D721Med (cell line): ENCODE data around the gene C17orf113.

Experiments
- DNase-seq: peaks from one replicate; pipeline ENCODE4 v3.0.0; 2011; ENCODE audit warnings: low spot score; ENCODE audit not compliant: insufficient read length
- FAIRE-seq: peaks from 2 replicates; lab custom pipeline; 2011; peaks lifted over from hg19 to GRCh38; lab: Jason Lieb, UNC
- TF ChIP-seq, protein P1 (sequence below): IDR thresholded peaks from 2 replicates; pipeline ENCODE4 v1.5.1; 2012; ENCODE audit warnings: mild to moderate bottlenecking, control low read depth; ENCODE audit not compliant: insufficient read depth; ENCODE audit errors: missing control alignments

The C17orf113 gene

DNA sequence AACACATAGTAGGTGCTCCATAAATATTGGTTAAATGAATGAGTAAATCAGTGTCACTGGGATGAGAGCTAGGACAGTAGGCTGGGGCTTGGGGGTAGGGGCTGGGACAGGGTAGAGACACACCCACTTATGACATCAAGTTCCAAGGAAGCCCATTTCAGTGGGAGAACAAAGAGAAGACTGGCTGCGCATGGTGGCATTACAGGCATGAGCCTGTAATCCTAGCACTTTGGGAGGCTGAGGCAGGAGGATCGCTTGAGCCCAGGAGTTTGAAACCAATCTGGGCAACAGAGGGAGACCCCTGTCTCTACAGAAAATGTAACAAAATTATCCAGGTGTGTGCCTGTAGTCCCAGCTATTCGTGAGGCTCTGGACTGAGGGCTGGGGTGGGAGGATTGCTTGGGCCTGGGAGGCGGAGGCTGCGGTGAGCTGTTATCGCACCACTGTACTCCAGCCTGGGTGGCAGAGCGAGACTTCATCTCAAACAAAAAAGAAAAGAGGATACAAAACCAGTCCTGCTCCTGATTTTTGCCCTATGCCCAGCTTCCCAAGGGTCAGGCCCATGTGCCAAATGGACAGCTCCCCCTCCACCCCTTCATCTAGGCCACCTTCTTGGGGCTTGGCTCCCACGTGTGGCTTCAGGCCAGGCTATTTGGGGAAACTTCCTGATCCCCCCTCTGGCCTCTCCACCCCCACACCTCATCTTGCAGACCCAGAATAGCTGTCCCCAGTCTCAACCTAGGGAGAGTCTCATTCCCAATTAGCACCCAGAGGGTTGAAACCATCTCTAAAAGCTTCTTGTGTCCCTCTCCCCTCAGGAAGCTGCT lies 40.8 kb upstream of the C17orf113 start:
- TF ChIP-seq, protein P1, sequence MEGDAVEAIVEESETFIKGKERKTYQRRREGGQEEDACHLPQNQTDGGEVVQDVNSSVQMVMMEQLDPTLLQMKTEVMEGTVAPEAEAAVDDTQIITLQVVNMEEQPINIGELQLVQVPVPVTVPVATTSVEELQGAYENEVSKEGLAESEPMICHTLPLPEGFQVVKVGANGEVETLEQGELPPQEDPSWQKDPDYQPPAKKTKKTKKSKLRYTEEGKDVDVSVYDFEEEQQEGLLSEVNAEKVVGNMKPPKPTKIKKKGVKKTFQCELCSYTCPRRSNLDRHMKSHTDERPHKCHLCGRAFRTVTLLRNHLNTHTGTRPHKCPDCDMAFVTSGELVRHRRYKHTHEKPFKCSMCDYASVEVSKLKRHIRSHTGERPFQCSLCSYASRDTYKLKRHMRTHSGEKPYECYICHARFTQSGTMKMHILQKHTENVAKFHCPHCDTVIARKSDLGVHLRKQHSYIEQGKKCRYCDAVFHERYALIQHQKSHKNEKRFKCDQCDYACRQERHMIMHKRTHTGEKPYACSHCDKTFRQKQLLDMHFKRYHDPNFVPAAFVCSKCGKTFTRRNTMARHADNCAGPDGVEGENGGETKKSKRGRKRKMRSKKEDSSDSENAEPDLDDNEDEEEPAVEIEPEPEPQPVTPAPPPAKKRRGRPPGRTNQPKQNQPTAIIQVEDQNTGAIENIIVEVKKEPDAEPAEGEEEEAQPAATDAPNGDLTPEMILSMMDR: no peak
- FAIRE-seq: no peak
- no peak for DNase-seq

DNA sequence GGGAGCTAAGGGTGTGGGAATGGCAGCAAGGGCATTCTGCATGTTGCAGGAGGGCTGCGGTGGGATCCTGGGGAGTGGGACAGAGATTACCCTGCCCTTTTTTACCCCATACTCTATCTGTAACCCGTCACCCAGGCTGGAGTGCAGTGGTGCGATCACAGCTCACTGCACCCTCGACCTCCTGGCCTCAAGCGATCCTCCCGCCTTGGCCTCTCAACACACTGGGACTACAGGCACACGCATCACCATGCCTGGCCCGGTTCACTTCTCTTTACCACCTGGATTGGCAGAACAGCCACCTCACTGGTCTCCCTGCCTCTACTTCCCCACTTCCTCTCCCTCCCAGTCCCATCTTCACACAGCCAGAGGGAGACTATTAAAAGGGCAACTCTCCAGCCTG lies 38.3 kb upstream of the C17orf113 start:
- DNase-seq (no peak), FAIRE-seq (no peak)
- TF ChIP-seq, protein P1: no peak

DNA sequence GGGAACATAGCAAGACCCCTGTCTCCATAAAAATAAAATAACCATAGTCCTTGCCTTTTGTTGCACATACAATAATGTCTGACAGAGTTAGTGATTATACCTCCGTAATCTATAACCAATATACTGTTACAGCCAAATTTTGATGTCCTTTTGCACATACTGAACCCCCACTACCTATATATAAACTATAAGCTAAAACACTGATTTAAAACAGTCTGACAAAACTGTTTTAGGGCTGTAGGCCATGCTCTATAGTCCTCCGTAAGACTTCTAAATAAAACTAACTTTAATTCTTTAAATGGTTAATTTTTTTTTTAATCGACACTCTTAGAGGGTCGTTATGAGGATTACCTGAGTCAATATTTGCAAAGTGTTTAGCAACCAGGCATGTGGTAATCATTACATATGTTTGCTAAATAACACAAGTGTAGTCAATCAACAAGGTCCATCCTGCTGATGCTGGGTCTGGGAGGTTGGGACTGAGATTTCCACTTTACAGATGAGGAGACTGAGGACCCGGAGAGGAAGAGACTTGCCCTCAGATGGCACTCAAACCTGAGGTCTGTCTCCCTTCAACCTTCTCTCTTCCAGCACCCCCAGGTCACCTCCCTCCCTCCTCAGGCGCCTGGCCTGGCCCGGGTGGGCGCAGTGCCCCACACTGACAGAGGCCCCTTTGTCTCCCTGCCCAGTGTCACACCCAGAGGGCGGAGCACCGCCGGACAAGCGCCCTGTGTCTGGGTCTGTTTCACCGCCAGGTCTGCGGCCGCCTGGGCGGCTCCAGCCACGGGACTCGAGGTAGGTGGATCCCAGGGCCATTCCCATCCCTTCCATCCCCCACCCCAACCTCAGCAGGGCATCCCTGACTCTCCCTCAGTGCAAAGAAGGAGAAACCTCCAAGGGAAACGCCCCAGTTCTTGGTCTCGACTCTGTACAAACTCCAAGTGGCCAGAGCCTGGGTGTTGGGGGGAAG lies 37.6 kb upstream of the C17orf113 start:
- DNase-seq (no peak), FAIRE-seq (no peak)
- TF ChIP-seq, protein P1: no peak

- FAIRE-seq: no peak
- no peak for DNase-seq
Observed at GRCh38 chr17:42087042-42087701, 36.8 kb upstream of the C17orf113 start.

DNA sequence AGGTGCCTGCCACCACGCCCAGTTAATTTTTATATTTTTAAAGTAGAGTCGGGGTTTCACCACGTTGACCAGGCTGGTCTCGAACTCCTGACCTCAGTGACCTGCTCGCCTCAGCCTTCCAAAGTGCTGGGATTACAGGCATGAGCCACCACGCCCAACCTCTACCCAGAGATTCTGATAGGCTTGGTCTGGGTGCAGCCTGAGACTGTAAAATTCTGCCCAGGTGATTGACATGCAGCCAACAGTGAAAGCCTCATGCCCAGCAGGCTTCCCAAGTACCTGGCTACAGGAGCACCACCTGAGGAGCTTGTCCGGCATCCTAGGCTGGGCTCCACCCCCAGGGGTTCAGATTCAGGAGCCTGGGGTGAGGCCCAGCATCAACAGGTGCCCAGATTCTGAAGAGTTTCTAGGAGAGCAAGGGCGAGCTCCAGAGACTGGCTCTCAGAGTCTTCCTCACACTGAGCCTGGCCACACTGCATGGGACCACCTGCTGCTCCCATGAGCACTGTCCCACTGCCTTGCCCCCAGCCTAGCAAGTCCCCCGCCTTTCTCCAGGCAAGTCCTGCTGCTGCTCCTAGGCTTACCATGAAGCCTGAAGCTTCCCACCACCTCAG lies 31.2 kb upstream of the C17orf113 start:
- FAIRE-seq (no peak), DNase-seq (no peak)
- TF ChIP-seq, protein P1: no peak

More at GRCh38 chr17:42087042-42087701, 36.8 kb upstream of the C17orf113 start:
- TF ChIP-seq, protein P1: no peak

DNA sequence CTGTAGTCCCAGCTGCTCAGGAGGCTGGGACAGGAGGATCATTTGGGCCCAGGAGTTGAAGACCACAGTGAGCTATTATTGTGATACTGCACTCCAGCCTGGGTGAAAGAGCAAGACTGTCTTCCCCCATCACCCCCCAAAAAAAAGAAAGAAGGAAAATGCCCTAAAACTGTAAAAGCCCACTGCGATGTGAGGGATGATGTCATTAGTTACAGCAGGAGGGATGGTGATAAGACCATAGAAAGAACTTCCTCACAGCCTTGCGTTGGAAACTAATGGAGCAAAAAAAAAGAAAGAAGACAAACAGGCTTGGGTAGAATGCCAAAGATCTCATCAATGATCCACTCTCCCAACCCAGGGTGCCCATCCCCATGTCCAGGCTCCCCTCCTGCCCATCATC lies 29.1 kb upstream of the C17orf113 start:
- DNase-seq (no peak), FAIRE-seq (no peak)
- TF ChIP-seq, protein P1: no peak
